HL-60/S4 treated with phorbol 12-myristate 13-acetate at 8.2 ng/mL for 4 days and 3 days (cell line): ENCODE measurements around the gene NEDD4L.
"Not testable (repeated sequence)": the region's sequence is repeated elsewhere in the genome, so short reads cannot be mapped to it uniquely, and the experiment has no call there.

Experiments used
- in situ Hi-C: fragments of 300-500 bp; cut with MboI; formaldehyde crosslinking; loops from 2 replicates; pipeline ENCODE4 v1.15.0; 2022; ENCODE audit warnings: low sequenced_read_pairs

The NEDD4L gene

DNA sequence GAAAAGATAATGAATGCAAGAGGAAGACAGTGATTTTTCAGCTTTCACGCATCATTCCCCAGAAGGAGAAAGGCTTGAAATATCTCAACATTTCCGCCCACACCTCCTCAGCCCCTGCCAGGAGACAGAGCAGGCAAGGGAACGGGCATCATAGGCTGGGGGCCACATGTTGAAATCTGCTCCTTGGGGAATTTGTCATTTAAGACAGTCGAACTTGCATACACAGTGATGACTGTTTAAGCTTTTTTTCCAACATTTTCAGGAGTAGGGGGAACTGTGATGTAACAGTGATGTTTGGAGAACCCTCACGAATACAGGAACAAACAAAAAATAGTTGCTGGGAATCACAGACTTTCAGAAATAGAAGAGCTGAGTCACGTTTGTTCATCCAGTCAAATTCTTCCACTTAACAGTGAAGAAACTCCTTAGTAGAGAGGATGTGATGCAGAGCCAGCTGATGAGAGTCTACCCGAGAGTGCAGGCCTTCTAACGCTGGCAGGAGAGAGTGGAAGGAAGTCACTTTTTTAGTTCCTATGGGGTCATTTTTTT, 318.1 kb downstream of the NEDD4L start:
- in situ Hi-C loops = no loop called here

DNA sequence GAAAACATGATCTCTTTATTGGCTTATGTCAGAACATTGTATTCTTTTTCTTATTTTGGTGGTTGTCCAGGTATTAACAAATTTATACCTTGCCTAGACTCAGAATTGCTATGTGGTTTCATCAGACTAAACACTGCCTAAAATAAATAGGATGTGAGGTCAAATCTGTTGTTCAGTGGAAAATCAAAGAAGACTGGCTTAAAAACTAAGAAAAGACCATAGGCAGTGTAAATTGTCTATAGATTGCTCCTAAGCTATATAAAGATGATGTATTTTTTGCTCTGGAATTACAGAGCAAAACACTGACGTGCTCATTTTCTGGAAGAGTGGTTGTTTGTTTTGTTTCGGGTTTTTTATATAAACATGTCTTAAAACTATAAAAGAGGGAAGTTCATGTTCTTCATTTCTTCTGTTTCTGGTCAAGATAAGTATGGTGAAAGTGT, 318.8 kb downstream of the NEDD4L start:
- in situ Hi-C loops = no loop called here

GRCh38 chr18:58363767-58364540, 319.9 kb downstream of the NEDD4L start:
- in situ Hi-C loops = no loop called here

- in situ Hi-C loops = no loop called here
Measured at GRCh38 chr18:58364876-58365528, 321.0 kb downstream of the NEDD4L start.

DNA sequence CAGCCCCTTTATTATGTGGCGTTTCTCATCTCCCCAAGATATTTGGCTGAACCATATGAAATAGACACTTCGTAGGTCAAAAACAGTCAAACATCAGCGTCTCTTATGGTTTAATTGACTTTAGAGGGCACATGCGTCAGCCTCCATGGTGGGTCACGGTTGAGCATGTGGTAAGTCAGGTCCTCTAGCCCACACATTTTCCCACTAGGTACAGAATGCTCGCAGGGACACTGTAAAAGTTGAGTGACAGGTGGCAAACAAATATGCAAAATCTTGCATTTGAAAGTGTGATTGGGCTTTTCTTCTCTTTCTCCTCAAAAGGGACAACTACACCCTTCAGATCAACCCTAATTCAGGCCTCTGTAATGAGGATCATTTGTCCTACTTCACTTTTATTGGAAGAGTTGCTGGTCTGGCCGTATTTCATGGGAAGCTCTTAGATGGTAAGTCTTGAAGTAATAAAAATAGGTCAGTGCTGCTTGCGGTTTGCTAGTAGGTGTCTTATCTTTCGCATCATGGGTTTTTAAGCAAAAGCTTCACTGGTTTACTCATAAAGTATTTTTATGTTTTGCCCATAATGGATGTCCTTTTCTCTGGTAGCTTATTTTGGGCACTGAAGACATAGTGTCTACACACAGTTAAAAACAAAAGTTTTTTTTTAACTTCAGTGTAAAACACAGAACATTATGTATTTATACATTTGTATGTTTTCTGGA, 323.6 kb downstream of the NEDD4L start:
- in situ Hi-C loops = no loop called here

GRCh38 chr18:58369616-58370015, 325.6 kb downstream of the NEDD4L start:
- in situ Hi-C loops = no loop called here

GRCh38 chr18:58370038-58370580, 326.1 kb downstream of the NEDD4L start:
- in situ Hi-C loops = no loop called here

DNA sequence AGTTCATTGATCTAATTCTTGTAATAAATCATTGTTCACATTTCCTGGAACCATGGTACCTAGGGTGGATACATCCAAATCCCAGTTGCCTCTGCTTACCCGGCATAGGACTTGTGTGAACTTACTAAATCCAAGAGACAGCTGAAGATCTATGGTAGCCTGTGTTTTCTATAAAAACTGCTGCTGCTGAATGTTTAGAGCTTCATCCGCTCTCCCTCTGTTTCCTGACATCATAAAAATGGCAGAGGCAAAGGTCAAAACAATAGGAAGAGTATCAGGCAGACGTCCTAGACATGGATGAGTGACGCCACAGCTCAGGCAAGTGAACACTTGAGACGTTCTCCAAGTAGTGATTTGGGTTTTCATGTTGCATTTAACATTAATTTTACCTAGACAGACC, 326.6 kb downstream of the NEDD4L start:
- in situ Hi-C loops = no loop called here

GRCh38 chr18:58373481-58373880, 329.5 kb downstream of the NEDD4L start:
- in situ Hi-C loops = no loop called here

DNA sequence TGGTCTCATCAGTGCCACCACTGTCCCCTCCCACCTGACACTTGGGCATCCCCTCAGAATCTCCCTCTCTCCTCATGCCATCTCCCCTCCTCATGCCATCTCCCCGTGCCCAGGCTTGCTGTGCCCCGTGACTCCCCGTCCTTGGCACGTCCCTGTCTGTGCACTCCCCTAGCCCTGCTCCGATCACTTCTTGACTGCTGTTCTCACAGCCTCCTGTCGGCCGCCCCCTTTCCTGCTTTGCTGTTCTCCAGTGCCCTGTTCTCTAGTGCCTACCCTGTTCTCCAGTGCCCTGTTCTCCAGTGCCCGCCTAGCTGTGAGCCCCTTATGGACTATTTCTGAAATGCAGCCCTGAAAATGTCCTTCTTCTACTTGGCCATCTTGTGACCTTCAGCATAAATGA, 331.0 kb downstream of the NEDD4L start:
- in situ Hi-C loops = no loop called here

GRCh38 chr18:58378411-58379379, 334.7 kb downstream of the NEDD4L start:
- in situ Hi-C loops = no loop called here

- in situ Hi-C loops = no loop called here
Measured at GRCh38 chr18:58379443-58379842, 335.4 kb downstream of the NEDD4L start.

GRCh38 chr18:58380113-58380512, 336.1 kb downstream of the NEDD4L start:
- in situ Hi-C loops = not testable (repeated sequence)

DNA sequence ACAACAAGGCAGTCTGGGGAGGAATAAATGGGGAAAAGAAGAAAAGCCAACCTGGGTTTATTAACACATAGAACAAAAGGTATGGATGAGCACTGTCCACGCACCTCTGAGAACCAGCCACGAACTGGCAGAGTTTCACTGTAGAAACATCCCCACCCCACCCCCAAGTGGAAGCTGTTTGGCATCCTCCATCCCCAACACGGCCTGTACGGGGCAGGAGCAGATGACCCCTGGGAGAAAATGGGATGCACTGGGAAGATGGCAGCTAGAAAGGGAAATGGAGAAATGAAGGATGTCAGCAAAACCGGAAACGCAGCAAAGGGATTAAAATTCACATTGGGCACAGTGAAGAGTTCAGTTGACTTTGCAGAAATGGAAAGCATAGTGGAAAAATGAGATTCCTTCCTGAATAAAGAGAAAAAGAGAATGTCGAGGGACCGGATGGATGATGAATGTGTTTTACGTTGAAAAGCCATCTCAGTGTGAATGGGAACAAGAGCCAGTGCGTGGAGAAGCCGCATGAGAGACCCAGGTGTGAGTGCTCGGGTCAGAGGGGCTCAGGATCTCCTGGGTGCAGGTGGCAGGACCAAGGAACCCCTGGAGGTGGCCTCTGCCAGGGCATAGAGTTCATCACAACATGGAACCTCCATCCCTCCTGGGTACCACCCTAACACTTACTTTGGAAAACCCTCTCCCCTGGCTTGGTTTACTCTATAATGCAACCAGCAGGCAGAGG, 337.8 kb downstream of the NEDD4L start:
- in situ Hi-C loops = no loop called here

DNA sequence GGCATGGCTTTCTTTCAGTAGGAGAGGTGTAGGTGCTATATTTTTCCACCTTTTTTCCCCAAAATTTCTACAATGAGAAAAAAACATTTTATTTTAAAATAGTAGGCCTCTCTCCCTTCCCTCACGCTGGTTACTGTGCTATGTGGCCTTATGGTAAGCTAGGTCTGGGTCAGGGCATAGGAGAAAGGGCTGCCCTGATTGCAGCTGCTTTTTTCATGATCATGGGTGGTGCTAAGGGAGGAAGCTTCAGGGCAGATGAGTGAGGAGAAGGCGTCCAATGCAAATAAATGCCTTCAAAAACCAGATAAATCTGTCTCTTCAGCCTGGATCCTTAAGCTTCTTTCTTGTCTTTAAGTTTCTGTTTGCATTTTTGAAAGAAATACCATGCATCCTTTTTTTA, 338.4 kb downstream of the NEDD4L start:
- in situ Hi-C loops = no loop called here

GRCh38 chr18:58385472-58385871, 341.4 kb downstream of the NEDD4L start:
- in situ Hi-C loops = no loop called here

DNA sequence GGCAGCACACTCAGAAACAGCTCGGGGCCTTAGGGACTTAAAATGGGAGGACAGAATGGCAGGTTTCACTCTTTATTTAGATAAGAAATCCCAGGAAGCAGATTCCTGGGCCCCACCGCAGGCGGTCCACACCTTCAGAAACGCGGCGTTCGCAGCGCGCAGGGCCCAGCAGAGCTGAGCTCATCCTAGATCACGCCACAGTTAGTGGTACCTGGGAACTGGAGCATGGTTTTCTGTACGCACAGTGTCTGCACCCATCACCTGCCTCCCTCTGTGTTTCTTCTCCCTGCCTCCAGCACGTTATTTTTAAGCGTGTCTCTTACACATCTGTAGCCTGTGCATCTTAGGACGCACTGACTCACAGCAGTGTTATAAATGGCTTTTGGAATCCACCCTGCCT, 342.8 kb downstream of the NEDD4L start:
- in situ Hi-C loops = no loop called here

- in situ Hi-C loops = no loop called here
Measured at GRCh38 chr18:58387716-58388115, 343.7 kb downstream of the NEDD4L start.

DNA sequence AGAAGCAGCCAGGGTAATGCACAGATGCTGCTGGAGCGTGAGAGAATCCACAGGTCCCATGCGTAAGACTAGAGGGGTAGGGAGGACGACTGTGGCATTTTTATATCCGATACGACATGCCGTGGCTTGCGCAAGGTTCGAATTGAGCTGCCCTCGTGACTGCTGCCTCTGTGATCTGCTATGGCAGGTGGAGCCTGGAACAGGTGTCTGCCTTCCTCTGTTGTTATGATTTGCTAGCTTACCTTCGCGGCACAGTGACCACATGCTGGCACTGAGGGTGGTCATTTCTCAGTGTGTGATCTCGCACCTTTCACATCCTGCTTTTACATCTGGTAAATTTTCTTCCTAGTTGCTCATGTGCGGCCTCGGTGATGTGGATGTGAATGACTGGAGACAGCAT, 344.7 kb downstream of the NEDD4L start:
- in situ Hi-C loops = no loop called here
